Measurements from ENCODE around the gene COG5.
"Not testable (repeated sequence)": the region's sequence is repeated elsewhere in the genome, so short reads cannot be mapped to it uniquely, and the experiment has no call there.

Gene COG5

GRCh38 chr7:107232568-107233090 is 331.1 kb downstream of the COG5 start:
- no peak overlapping the region for H3K27ac ChIP-seq
- ChIA-PET CTCF (no interaction called here), POLR2A (ENCODE audit: low non-redundant PET) (no interaction called here)
- DNase-seq (ENCODE audit: low spot score) = no peak
- no peak for TF ChIP-seq CTCF (conservative IDR thresholded peaks at IDR 0.05; ENCODE audit: low read depth)

- ChIA-PET POLR2A (ENCODE audit: low non-redundant PET) (no interaction called here), CTCF (interaction anchor here (0.6 kb wide), 1 partner anchor 443 kb away, joined by 3 read pairs; no protein-coding TSS in a partner anchor)
- no peak for TF ChIP-seq CTCF (conservative IDR thresholded peaks at IDR 0.05; ENCODE audit: low read depth)
Measured at GRCh38 chr7:107230334-107230733, 333.4 kb downstream of the COG5 start.

GRCh38 chr7:107228291-107228690 is 335.4 kb downstream of the COG5 start:
- no peak for TF ChIP-seq CTCF (conservative IDR thresholded peaks at IDR 0.05; ENCODE audit: low read depth)
- ChIA-PET POLR2A (ENCODE audit: low non-redundant PET) (no interaction called here), CTCF (interaction anchor here (0.6 kb wide), 1 partner anchor 639 kb away, joined by 5 read pairs; no protein-coding TSS in a partner anchor)
- H3K27ac ChIP-seq = no peak overlapping the region
- no peak for DNase-seq (ENCODE audit: low spot score)

More at GRCh38 chr7:107230334-107230733, 333.4 kb downstream of the COG5 start:
- H3K27ac ChIP-seq = no peak overlapping the region
- DNase-seq (ENCODE audit: low spot score) = peak; percentile 63

GRCh38 chr7:107224374-107225223 is 339.1 kb downstream of the COG5 start:
- TF ChIP-seq CTCF (conservative IDR thresholded peaks at IDR 0.05; ENCODE audit: low read depth) = no peak
- DNase-seq (ENCODE audit: low spot score) = no peak
- CTCF ChIA-PET = interaction anchor here (0.6 to 0.8 kb wide), 2 partner anchors 11 to 30 kb away, joined by 3 read pairs; no protein-coding TSS in a partner anchor
- POLR2A ChIA-PET (ENCODE audit: low non-redundant PET) = no interaction called here
- no peak overlapping the region for H3K27ac ChIP-seq

GRCh38 chr7:107220806-107221205 is 342.9 kb downstream of the COG5 start:
- POLR2A ChIA-PET (ENCODE audit: low non-redundant PET) = not testable (repeated sequence)

GRCh38 chr7:107220356-107220755 is 343.4 kb downstream of the COG5 start:
- H3K27ac ChIP-seq = no peak overlapping the region
- no peak for TF ChIP-seq CTCF (conservative IDR thresholded peaks at IDR 0.05; ENCODE audit: low read depth)
- no peak for DNase-seq (ENCODE audit: low spot score)
- ChIA-PET POLR2A (ENCODE audit: low non-redundant PET) (no interaction called here), CTCF (interaction anchor here (0.6 kb wide), 1 partner anchor 52 kb away, joined by 7 read pairs; the partner anchor contains the start of gene HBP1)

More at GRCh38 chr7:107220806-107221205, 342.9 kb downstream of the COG5 start:
- not testable (repeated sequence) for H3K27ac ChIP-seq; DNase-seq (ENCODE audit: low spot score)
- CTCF ChIA-PET = interaction anchor here (0.6 kb wide), 1 partner anchor 52 kb away, joined by 7 read pairs; the partner anchor contains the start of gene HBP1
